Measurements from ENCODE around the gene RBM23.
"Not testable (repeated sequence)": the region's sequence is repeated elsewhere in the genome, so short reads cannot be mapped to it uniquely, and the experiment has no call there.

RBM23 gene

GRCh38 chr14:22871224-22872032 lies 47.5 kb downstream of the RBM23 start, which contains the start of gene LRP10:
Gene LRP10, plus strand, starts transcription at chr14:22871740. Its CDS starts 564 bp downstream, at chr14:22872304.
- Histone ChIP-seq H3K4me1 (ENCODE audit: control insufficient read depth in 1 of 2, insufficient read depth in 2 of 2, low read length in 2 of 2) (peaks cover 19 to 25% of the 10 kb centered on the region in 2 donors), H3K9ac (ENCODE audit: low read depth in 1 of 2, low read length in 2 of 2) (peak within 1 kb of the TSS; percentile 59 to 82), H3K4me3 (ENCODE audit: low read depth in 1 of 2, low read length in 2 of 2) (peak within 1 kb of the TSS; percentile 72 to 95), H3K27ac (ENCODE audit: low read depth, low read length) (peak within 1 kb of the TSS; percentile 95), H3K27me3 (ENCODE audit: control insufficient read depth in 1 of 2, insufficient read depth in 2 of 2, low read length in 2 of 2) (no peaks in the 10 kb centered on the region), H3K9me3 (ENCODE audit: control insufficient read depth in 1 of 2, low read length in 2 of 2) (no peaks in the 10 kb centered on the region), H3K36me3 (ENCODE audit: control insufficient read depth in 1 of 2, insufficient read depth in 2 of 2, low read length in 2 of 2) (peaks cover 22 to 32% of the 10 kb centered on the region in 2 donors)

- Histone ChIP-seq H3K4me1 (ENCODE audit: control insufficient read depth in 1 of 2, insufficient read depth in 2 of 2, low read length in 2 of 2) (peaks cover 14 to 20% of the 10 kb centered on the region in 2 donors), H3K27ac (ENCODE audit: low read depth, low read length) (peak overlapping the region; percentile 95), H3K4me3 (ENCODE audit: low read depth in 1 of 2, low read length in 2 of 2) (peak overlapping the region; percentile 72 to 95), H3K36me3 (ENCODE audit: control insufficient read depth in 1 of 2, insufficient read depth in 2 of 2, low read length in 2 of 2) (peaks cover 16 to 26% of the 10 kb centered on the region in 2 donors), H3K27me3 (ENCODE audit: control insufficient read depth in 1 of 2, insufficient read depth in 2 of 2, low read length in 2 of 2) (no peaks in the 10 kb centered on the region), H3K9me3 (ENCODE audit: control insufficient read depth in 1 of 2, low read length in 2 of 2) (no peaks in the 10 kb centered on the region), H3K9ac (ENCODE audit: low read depth in 1 of 2, low read length in 2 of 2) (peak overlapping the region; percentile 59 to 82)
These were observed 48.1 kb downstream of the RBM23 start for GRCh38 chr14:22870811-22871223.

DNA sequence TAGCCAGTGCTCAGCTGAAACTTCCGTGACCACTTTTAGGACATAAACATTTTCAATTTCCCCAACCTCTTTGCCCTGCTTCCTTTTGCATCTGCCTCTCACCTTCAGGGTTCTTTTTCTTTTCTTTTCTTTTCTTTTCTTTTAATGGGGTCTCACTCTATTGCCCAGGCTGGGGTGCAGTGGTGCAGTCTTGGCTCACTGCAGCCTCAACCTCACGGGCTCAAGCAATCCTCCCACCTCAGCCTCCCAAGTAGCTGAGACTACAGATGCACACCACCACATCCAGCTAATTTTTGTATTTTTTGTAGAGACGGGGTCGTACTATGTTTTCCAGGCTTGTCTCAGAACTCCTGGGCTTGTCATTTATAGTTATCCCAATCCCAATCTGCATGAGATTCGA lies 52.1 kb downstream of the RBM23 start:
- no peaks in the 10 kb centered on the region for H3K36me3 ChIP-seq (ENCODE audit: control insufficient read depth in 1 of 2, insufficient read depth in 2 of 2, low read length in 2 of 2)
- no peaks in the 10 kb centered on the region for H3K9me3 ChIP-seq (ENCODE audit: control insufficient read depth in 1 of 2, low read length in 2 of 2)
- H3K9ac ChIP-seq (ENCODE audit: low read depth in 1 of 2, low read length in 2 of 2) = no peak overlapping the region
- H3K4me1 ChIP-seq (ENCODE audit: control insufficient read depth in 1 of 2, insufficient read depth in 2 of 2, low read length in 2 of 2) = peaks cover 7% of the 10 kb centered on the region in 2 donors
- no peaks in the 10 kb centered on the region for H3K27me3 ChIP-seq (ENCODE audit: control insufficient read depth in 1 of 2, insufficient read depth in 2 of 2, low read length in 2 of 2)
- no peak overlapping the region for H3K27ac ChIP-seq (ENCODE audit: low read depth, low read length)
- H3K4me3 ChIP-seq (ENCODE audit: low read depth in 1 of 2, low read length in 2 of 2) = no peak overlapping the region

DNA sequence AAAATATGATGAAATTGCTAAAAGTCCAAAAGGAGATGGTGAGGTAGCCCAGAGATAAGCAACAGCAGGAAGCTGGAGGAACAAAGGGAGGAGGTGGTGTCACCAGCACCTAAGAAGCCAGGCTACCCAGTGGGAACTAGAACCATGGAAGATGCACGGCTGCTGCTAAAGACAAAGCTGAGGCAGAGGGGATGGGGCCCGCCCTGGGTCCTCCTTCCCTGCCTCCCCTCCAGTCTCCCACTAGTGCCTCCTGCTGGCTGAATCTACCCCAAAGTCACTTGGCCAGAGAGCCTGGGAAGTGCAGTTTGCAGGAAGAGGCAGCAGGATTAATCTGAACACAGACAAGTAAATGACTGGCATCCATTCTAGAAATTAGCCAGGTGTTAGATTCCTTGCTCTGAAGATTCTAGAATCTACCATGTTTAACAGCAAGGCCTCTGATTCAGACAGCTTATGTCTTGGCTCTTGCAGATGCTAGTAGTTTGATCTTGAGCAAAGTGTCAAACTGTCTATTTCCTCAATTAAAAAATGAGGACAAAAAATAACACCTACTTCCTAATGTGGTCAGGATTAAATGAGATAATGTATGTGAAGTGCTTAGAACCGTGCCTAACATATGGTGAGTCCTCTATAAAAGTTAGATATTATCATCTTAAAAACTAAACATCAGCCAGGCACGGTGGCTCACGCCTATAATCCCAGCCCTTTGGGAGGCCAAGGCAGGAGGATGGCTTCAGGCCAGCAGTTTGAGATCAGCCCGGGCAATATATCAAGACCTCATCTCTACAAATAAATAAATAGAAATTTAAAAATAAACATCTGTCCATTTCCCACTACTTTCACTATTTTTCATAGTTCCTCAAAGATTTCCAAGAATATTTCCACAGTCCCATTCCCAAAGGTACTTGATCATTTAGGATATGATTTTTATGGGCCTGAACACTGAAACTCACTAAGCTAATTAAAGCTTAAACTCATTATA lies 53.2 kb downstream of the RBM23 start:
- Histone ChIP-seq H3K27me3 (ENCODE audit: control insufficient read depth in 1 of 2, insufficient read depth in 2 of 2, low read length in 2 of 2) (no peaks in the 10 kb centered on the region), H3K9me3 (ENCODE audit: control insufficient read depth in 1 of 2, low read length in 2 of 2) (no peaks in the 10 kb centered on the region), H3K36me3 (ENCODE audit: control insufficient read depth in 1 of 2, insufficient read depth in 2 of 2, low read length in 2 of 2) (no peaks in the 10 kb centered on the region), H3K27ac (ENCODE audit: low read depth, low read length) (no peak overlapping the region), H3K4me3 (ENCODE audit: low read depth in 1 of 2, low read length in 2 of 2) (no peak overlapping the region), H3K9ac (ENCODE audit: low read depth in 1 of 2, low read length in 2 of 2) (no peak overlapping the region), H3K4me1 (ENCODE audit: control insufficient read depth in 1 of 2, insufficient read depth in 2 of 2, low read length in 2 of 2) (peaks cover 4 to 7% of the 10 kb centered on the region in 2 donors)

DNA sequence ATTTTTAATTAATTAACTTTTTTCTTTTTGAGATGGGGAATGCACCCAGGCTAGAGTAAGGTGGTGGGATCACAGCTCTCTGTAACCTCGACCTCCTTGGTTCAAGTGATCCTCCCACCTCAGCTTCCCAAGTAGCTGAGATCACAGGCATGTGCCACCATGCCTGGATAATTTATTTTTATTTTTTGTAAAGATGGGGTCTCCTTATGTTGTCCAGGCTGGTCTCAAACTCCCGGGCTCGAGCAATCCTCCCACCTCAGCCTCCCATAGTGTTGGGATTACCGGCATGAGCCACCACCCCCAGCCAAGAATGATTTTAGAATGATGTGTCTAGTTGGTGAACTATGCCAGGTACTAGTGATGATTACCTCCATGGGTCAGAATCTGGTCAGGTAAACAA lies 54.0 kb downstream of the RBM23 start:
- Histone ChIP-seq H3K4me3 (ENCODE audit: low read depth in 1 of 2, low read length in 2 of 2) (no peak overlapping the region), H3K27me3 (ENCODE audit: control insufficient read depth in 1 of 2, insufficient read depth in 2 of 2, low read length in 2 of 2) (no peaks in the 10 kb centered on the region), H3K36me3 (ENCODE audit: control insufficient read depth in 1 of 2, insufficient read depth in 2 of 2, low read length in 2 of 2) (no peaks in the 10 kb centered on the region), H3K9ac (ENCODE audit: low read depth in 1 of 2, low read length in 2 of 2) (no peak overlapping the region), H3K4me1 (ENCODE audit: control insufficient read depth in 1 of 2, insufficient read depth in 2 of 2, low read length in 2 of 2) (no peaks in the 10 kb centered on the region), H3K27ac (ENCODE audit: low read depth, low read length) (no peak overlapping the region), H3K9me3 (ENCODE audit: control insufficient read depth in 1 of 2, low read length in 2 of 2) (no peaks in the 10 kb centered on the region)

GRCh38 chr14:22861651-22862050 lies 57.3 kb downstream of the RBM23 start:
- H3K36me3 ChIP-seq (ENCODE audit: control insufficient read depth in 1 of 2, insufficient read depth in 2 of 2, low read length in 2 of 2) = no peaks in the 10 kb centered on the region
- H3K4me1 ChIP-seq (ENCODE audit: control insufficient read depth in 1 of 2, insufficient read depth in 2 of 2, low read length in 2 of 2) = no peaks in the 10 kb centered on the region
- H3K4me3 ChIP-seq (ENCODE audit: low read depth in 1 of 2, low read length in 2 of 2) = no peak overlapping the region
- H3K9ac ChIP-seq (ENCODE audit: low read depth in 1 of 2, low read length in 2 of 2) = no peak overlapping the region
- H3K9me3 ChIP-seq (ENCODE audit: control insufficient read depth in 1 of 2, low read length in 2 of 2) = no peaks in the 10 kb centered on the region
- no peak overlapping the region for H3K27ac ChIP-seq (ENCODE audit: low read depth, low read length)
- H3K27me3 ChIP-seq (ENCODE audit: control insufficient read depth in 1 of 2, insufficient read depth in 2 of 2, low read length in 2 of 2) = no peaks in the 10 kb centered on the region

GRCh38 chr14:22860377-22860776 lies 58.6 kb downstream of the RBM23 start:
- H3K4me1 ChIP-seq (ENCODE audit: control insufficient read depth in 1 of 2, insufficient read depth in 2 of 2, low read length in 2 of 2); H3K9ac ChIP-seq (ENCODE audit: low read depth in 1 of 2, low read length in 2 of 2); H3K4me3 ChIP-seq (ENCODE audit: low read depth in 1 of 2, low read length in 2 of 2); H3K27ac ChIP-seq (ENCODE audit: low read depth, low read length); H3K36me3 ChIP-seq (ENCODE audit: control insufficient read depth in 1 of 2, insufficient read depth in 2 of 2, low read length in 2 of 2); H3K9me3 ChIP-seq (ENCODE audit: control insufficient read depth in 1 of 2, low read length in 2 of 2); H3K27me3 ChIP-seq (ENCODE audit: control insufficient read depth in 1 of 2, insufficient read depth in 2 of 2, low read length in 2 of 2): not testable (repeated sequence)

DNA sequence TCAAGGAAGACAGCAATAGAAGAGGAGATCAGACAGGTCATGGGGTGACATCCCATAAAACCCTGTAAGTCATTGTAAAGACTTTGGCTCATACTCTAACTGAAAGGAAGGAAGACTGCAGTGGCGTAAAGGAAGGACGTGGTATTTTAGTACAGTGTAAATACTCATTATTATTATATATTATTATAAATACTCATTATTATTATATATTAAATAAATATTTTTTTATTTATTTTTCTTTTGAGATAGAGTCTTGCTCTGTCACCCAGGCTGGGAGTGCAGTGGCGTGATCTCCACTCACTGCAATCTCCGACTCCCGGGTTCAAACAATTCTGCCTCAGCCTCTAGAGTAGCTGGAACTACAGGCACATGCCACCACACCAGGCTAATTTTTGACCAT lies 62.5 kb downstream of the RBM23 start:
- no peak overlapping the region for H3K9ac ChIP-seq (ENCODE audit: low read depth in 1 of 2, low read length in 2 of 2)
- H3K36me3 ChIP-seq (ENCODE audit: control insufficient read depth in 1 of 2, insufficient read depth in 2 of 2, low read length in 2 of 2) = no peaks in the 10 kb centered on the region
- H3K4me1 ChIP-seq (ENCODE audit: control insufficient read depth in 1 of 2, insufficient read depth in 2 of 2, low read length in 2 of 2) = peaks cover 16 to 23% of the 10 kb centered on the region in 2 donors
- no peaks in the 10 kb centered on the region for H3K27me3 ChIP-seq (ENCODE audit: control insufficient read depth in 1 of 2, insufficient read depth in 2 of 2, low read length in 2 of 2)
- H3K4me3 ChIP-seq (ENCODE audit: low read depth in 1 of 2, low read length in 2 of 2) = no peak overlapping the region
- no peak overlapping the region for H3K27ac ChIP-seq (ENCODE audit: low read depth, low read length)
- H3K9me3 ChIP-seq (ENCODE audit: control insufficient read depth in 1 of 2, low read length in 2 of 2) = no peaks in the 10 kb centered on the region

GRCh38 chr14:22854963-22855724 lies 63.8 kb downstream of the RBM23 start:
- no peak overlapping the region for H3K27ac ChIP-seq (ENCODE audit: low read depth, low read length)
- no peaks in the 10 kb centered on the region for H3K9me3 ChIP-seq (ENCODE audit: control insufficient read depth in 1 of 2, low read length in 2 of 2)
- no peaks in the 10 kb centered on the region for H3K27me3 ChIP-seq (ENCODE audit: control insufficient read depth in 1 of 2, insufficient read depth in 2 of 2, low read length in 2 of 2)
- H3K36me3 ChIP-seq (ENCODE audit: control insufficient read depth in 1 of 2, insufficient read depth in 2 of 2, low read length in 2 of 2) = no peaks in the 10 kb centered on the region
- no peak overlapping the region for H3K4me3 ChIP-seq (ENCODE audit: low read depth in 1 of 2, low read length in 2 of 2)
- no peak overlapping the region for H3K9ac ChIP-seq (ENCODE audit: low read depth in 1 of 2, low read length in 2 of 2)
- peaks cover 25 to 33% of the 10 kb centered on the region in 2 donors for H3K4me1 ChIP-seq (ENCODE audit: control insufficient read depth in 1 of 2, insufficient read depth in 2 of 2, low read length in 2 of 2)

All from duodenal mucosa (tissue), 2 donors.